Tibial nerve (tissue), 4 donors: Measurements from ENCODE around the gene PKHD1. TPM values are rescaled to one million over a fixed set of nuclear protein-coding genes. Genes with fewer than 3 reads are reported as not detected.

Source experiments
- DNase-seq, 2 donors: peaks; one replicate each; pipeline ENCODE4 v3.0.0-alpha.2; 2019; ENCODE audit warnings: low spot score in 2 of 2
- H3K27ac ChIP-seq, 4 donors: fragments of 200-600 bp; sonication (generic) in 3 of 4; one replicate each; pipeline ENCODE4 v1.5.1; 2017 to 2019; ENCODE audit warnings: mild to moderate bottlenecking in 1 of 4
- H3K27me3 ChIP-seq, 2 donors: fragments of 200-600 bp; sonication (generic) in 1 of 2; one replicate each; pipeline versions ENCODE4 v1.5.1 to v1.6.0; 2017 to 2019
- H3K36me3 ChIP-seq, 3 donors: fragments of 200-600 bp; sonication (generic); one replicate each; pipeline ENCODE4 v1.5.1; 2018 to 2019
- H3K4me1 ChIP-seq, 4 donors: fragments of 200-600 bp; sonication (generic) in 3 of 4; one replicate each; pipeline ENCODE4 v1.5.1; 2017 to 2019
- H3K4me3 ChIP-seq, 4 donors: fragments of 200-600 bp; sonication (generic) in 3 of 4; one replicate each; pipeline ENCODE4 v1.5.1; 2017 to 2019; ENCODE audit warnings: mild to moderate bottlenecking in 1 of 4, moderate library complexity in 1 of 4
- H3K9me3 ChIP-seq, 4 donors: fragments of 200-600 bp; sonication (generic) in 3 of 4; one replicate each; pipeline ENCODE4 v1.5.1; 2017 to 2019
- CTCF ChIP-seq, 5 experiments: fragments of 200-600 bp in 3 of 5; fragments of 450-650 bp in 2 of 5; sonication (generic) in 3 of 5; IDR thresholded peaks; one replicate each; pipeline ENCODE4 v1.5.1; 2016 to 2019; ENCODE audit warnings: antibody characterized with exemption in 5 of 5, mild to moderate bottlenecking in 3 of 5, moderate library complexity in 2 of 5
- EP300 ChIP-seq, 2 donors: sonication (generic); formaldehyde crosslinking; IDR thresholded peaks; one replicate each; pipeline ENCODE4 v1.6.1; 2017; ENCODE audit warnings: antibody characterized with exemption in 2 of 2, mild to moderate bottlenecking in 1 of 2
- POLR2A ChIP-seq, 2 donors: fragments of 450-650 bp; IDR thresholded peaks; one replicate each; pipeline ENCODE4 v1.6.1; 2017; ENCODE audit warnings: antibody characterized with exemption in 2 of 2, mild to moderate bottlenecking in 2 of 2, moderate library complexity in 2 of 2
- WGBS, 2 donors: methylation state at CpG; one replicate each; pipeline ENCODE4 v1.1.5; 2018; 5-methylcytosine and 5-hydroxymethylcytosine counted together
- total RNA-seq, 4 donors: library from RNA; depleted of rRNA; stranded (reverse); fragments of >200 nt; gene quantifications; one replicate each; pipeline ENCODE4 v1.1.0, GENCODE V29; 2016

Gene PKHD1
- total RNA-seq, 4 donors from 2014 or later = under 0.01 to 0.22 (median 0.20) TPM

DNA sequence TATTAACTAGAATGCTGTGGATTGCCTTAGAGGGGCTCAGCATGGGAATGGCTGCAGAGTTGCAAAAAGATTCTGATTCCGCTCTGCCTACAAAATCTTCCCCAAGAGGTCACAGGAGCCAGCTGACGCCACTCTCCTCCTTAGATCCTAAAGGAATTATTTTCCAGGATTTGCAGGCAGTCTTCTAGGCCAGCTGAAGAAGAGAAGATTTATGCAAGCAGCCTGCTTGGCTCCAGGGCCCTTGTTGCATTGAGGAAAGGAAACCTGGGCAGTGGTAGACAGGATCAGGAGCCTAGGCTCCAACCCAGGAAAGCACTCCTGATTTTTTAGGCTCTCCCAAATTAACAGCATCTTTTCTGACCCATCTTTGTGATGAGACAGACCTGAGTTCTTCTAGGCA, 245.8 kb downstream of the PKHD1 start:
- no peak for TF ChIP-seq CTCF (IDR thresholded peaks at IDR 0.05)
- no peak for DNase-seq
- no peak overlapping the region for H3K4me3 ChIP-seq
- no peak overlapping the region for H3K27ac ChIP-seq
- 89 to 90% methylated on average over 2 of the region's 2 CpGs for WGBS, 2 donors
- no peaks in the 10 kb centered on the region for H3K36me3 ChIP-seq
- no peaks in the 10 kb centered on the region for H3K4me1 ChIP-seq
- H3K27me3 ChIP-seq = no peaks in the 10 kb centered on the region
- H3K9me3 ChIP-seq = no peaks in the 10 kb centered on the region

DNA sequence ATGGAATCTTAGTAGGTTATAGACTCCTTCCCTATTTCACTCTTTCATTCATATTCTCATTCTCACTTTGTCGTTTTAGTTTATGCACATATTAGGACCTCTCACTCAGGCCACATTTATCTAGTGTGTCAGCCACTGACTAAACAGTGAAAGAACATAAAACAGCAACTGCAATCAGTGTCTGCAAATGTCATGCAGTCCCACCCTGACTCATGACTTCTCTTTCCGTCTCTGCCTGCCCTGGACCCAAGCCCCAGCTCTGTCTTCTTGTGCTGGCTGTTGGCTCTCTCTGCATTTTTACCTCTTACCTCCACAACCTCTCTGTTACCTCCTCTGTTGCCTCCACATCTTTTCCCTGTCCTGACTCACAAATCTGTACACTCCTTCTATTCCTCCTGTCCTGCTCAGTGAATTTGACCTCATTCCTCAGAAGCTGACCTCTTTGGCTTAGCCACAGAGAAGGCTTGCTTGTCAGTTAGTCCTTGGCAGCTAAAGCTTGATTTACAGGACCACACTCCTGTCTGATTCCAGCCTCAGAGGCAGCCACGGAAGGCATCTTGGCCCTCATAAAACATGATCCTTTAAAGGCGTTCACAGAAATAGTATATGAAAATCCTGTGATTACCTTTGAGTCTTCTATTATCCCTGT, 247.6 kb downstream of the PKHD1 start:
- Histone ChIP-seq H3K4me3 (no peak overlapping the region), H3K27ac (no peak overlapping the region), H3K9me3 (no peaks in the 10 kb centered on the region), H3K36me3 (no peaks in the 10 kb centered on the region), H3K4me1 (no peaks in the 10 kb centered on the region), H3K27me3 (no peaks in the 10 kb centered on the region)
- 40 to 45% methylated on average over 4 of the region's 4 CpGs for whole genome bisulfite sequencing, 2 donors
- TF ChIP-seq EP300 (IDR thresholded peaks at IDR 0.05) (no peak), POLR2A (IDR thresholded peaks at IDR 0.05) (no peak), CTCF (IDR thresholded peaks at IDR 0.05) (no peak)
- DNase-seq = no peak

GRCh38 chr6:51830666-51831065, 256.7 kb downstream of the PKHD1 start:
- no peak for DNase-seq
- Histone ChIP-seq H3K27ac (no peak overlapping the region), H3K4me3 (no peak overlapping the region), H3K4me1 (no peaks in the 10 kb centered on the region), H3K27me3 (no peaks in the 10 kb centered on the region), H3K9me3 (no peaks in the 10 kb centered on the region), H3K36me3 (no peaks in the 10 kb centered on the region)
- TF ChIP-seq EP300 (IDR thresholded peaks at IDR 0.05) = no peak
- no peak for TF ChIP-seq POLR2A (IDR thresholded peaks at IDR 0.05)
- TF ChIP-seq CTCF (IDR thresholded peaks at IDR 0.05) = no peak
- 59 to 64% methylated on average over 1 of the region's 1 CpG for WGBS, 2 donors

DNA sequence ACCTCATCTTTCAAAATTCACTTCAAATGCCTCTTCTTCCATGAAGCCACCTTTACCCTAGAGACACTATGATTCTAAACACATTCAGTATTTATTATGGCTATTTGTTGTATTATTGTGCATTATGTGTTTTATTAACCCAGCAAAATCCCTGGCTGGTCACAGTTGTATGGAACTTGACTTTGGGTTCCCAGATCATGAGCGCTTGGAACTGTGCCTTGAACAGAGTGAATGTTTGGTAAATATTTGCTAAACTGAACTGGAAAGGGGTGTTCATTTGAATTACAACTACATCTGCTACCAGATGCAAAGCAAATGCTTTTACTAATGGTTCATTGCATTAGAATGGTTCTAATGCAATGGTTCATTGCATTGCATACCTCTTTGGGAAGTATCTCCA, 259.8 kb downstream of the PKHD1 start:
- Histone ChIP-seq H3K4me3 (no peak overlapping the region), H3K27ac (no peak overlapping the region), H3K9me3 (no peaks in the 10 kb centered on the region), H3K4me1 (no peaks in the 10 kb centered on the region), H3K27me3 (no peaks in the 10 kb centered on the region), H3K36me3 (no peaks in the 10 kb centered on the region)
- WGBS, 2 donors = 97 to 100% methylated on average over 1 of the region's 1 CpG
- TF ChIP-seq EP300 (IDR thresholded peaks at IDR 0.05) (no peak), CTCF (IDR thresholded peaks at IDR 0.05) (no peak), POLR2A (IDR thresholded peaks at IDR 0.05) (no peak)
- DNase-seq = no peak

DNA sequence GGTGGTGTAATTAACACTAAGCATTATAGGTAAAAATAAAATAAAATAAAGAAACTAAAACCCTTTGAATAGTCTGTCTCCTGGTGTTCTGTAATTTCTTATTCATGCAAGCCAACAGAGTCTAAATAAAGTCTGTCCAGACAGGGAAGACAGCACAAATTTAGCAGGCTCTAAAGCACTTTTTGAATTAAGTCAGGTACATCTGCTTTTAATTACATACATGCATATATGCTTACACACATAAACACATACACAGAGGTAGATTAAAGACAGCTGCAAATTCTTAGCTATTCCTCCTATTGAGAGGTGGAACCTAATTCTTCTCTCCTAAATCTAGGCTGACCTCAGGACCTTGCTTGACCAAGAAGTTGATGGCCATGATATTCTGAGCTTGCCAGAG, 262.5 kb downstream of the PKHD1 start:
- Histone ChIP-seq H3K4me1 (no peaks in the 10 kb centered on the region), H3K36me3 (no peaks in the 10 kb centered on the region), H3K4me3 (no peak overlapping the region), H3K27me3 (no peaks in the 10 kb centered on the region), H3K27ac (no peak overlapping the region), H3K9me3 (no peaks in the 10 kb centered on the region)
- no peak for DNase-seq
- TF ChIP-seq POLR2A (IDR thresholded peaks at IDR 0.05) (no peak), CTCF (IDR thresholded peaks at IDR 0.05) (no peak), EP300 (IDR thresholded peaks at IDR 0.05) (no peak)
